ENCODE measurements around the gene MYO1B.

DNA sequence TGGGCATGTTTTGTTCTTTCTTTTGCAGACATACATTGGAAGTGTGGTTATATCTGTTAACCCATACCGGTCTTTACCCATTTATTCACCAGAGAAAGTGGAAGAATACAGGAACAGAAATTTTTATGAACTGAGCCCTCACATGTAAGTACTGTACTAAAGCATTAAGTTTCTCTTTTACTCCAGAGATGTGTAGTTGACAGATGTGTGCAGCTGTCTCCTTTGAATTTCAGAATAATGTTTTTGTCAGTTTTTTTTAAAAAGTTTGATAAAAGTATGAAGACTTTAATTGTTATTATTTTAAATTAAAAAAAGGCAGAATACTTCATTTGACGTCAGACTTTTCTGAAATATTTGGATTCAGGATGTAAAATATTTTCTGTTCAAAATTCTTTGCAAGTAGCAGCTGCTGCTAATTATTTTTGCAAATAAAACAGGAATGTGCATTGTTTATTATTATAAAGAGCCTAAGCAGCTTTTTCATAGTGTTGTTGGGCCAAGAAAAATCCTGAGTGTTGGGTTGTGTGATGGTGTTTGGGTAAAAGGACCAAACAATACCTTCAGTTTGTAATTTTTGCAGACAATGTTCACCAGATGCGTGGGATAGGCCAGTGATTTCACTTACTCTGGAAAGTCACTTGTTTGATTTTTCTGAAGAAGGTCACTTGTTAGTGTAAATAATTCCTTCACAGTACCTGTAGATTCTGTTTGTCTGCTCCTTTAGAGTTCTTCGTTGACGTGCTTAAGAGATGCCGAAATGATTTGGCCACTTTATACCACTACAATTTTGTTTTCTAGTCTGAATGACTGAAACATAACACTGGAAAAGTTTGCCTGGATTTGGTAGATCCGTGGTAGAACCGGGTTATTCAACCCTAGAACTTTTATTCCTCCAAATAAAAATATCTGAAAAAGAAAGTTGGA is 51.1 kb downstream of the MYO1B start:
- TF ChIP-seq, protein P1, sequence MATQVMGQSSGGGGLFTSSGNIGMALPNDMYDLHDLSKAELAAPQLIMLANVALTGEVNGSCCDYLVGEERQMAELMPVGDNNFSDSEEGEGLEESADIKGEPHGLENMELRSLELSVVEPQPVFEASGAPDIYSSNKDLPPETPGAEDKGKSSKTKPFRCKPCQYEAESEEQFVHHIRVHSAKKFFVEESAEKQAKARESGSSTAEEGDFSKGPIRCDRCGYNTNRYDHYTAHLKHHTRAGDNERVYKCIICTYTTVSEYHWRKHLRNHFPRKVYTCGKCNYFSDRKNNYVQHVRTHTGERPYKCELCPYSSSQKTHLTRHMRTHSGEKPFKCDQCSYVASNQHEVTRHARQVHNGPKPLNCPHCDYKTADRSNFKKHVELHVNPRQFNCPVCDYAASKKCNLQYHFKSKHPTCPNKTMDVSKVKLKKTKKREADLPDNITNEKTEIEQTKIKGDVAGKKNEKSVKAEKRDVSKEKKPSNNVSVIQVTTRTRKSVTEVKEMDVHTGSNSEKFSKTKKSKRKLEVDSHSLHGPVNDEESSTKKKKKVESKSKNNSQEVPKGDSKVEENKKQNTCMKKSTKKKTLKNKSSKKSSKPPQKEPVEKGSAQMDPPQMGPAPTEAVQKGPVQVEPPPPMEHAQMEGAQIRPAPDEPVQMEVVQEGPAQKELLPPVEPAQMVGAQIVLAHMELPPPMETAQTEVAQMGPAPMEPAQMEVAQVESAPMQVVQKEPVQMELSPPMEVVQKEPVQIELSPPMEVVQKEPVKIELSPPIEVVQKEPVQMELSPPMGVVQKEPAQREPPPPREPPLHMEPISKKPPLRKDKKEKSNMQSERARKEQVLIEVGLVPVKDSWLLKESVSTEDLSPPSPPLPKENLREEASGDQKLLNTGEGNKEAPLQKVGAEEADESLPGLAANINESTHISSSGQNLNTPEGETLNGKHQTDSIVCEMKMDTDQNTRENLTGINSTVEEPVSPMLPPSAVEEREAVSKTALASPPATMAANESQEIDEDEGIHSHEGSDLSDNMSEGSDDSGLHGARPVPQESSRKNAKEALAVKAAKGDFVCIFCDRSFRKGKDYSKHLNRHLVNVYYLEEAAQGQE (IDR thresholded peaks at IDR 0.05; ENCODE audit: insufficient read depth in 1 of 2, low read depth in 2 of 2, low read length in 2 of 2) = no peak
- TF ChIP-seq SIN3A (IDR thresholded peaks at IDR 0.05; ENCODE audit: borderline replicate concordance, insufficient read depth, low read length) = no peak
